Right atrium auricular region (tissue), 2 donors: ENCODE data around the gene C2orf72. TPM values are rescaled to one million over a fixed set of nuclear protein-coding genes. Genes with fewer than 3 reads are reported as not detected.

ENCODE experiments used
- DNase-seq: peaks from one replicate; pipeline ENCODE4 v3.0.0-alpha.2; 2019; ENCODE audit warnings: low spot score
- H3K27ac ChIP-seq, 2 donors: fragments of 200-600 bp; sonication (generic); 1 replicate in 1 of 2; 2 replicates in 1 of 2; pipeline ENCODE4 v1.5.1; 2016 to 2019
- H3K27me3 ChIP-seq, 2 donors: fragments of 200-600 bp; sonication (generic); one replicate each; pipeline versions ENCODE4 v1.5.1 to v1.6.0; 2017 to 2019
- H3K36me3 ChIP-seq: fragments of 200-600 bp; sonication (generic); one replicate; pipeline ENCODE4 v1.5.1; 2016
- H3K4me1 ChIP-seq, 2 donors: fragments of 200-600 bp; sonication (generic); one replicate each; pipeline versions ENCODE4 v1.5.1 to v1.6.0; 2017 to 2019
- H3K4me3 ChIP-seq, 2 donors: fragments of 200-600 bp; sonication (generic); 1 replicate in 1 of 2; 2 replicates in 1 of 2; pipeline ENCODE4 v1.5.1; 2017 to 2019; ENCODE audit warnings: mild to moderate bottlenecking in 1 of 2, moderate library complexity in 1 of 2
- H3K9me3 ChIP-seq, 2 donors: fragments of 200-600 bp; sonication (generic); one replicate each; pipeline ENCODE4 v1.5.1; 2019
- CTCF ChIP-seq, 2 donors: fragments of 200-600 bp; sonication (generic); IDR thresholded peaks; one replicate each; pipeline ENCODE4 v1.5.1; 2019; ENCODE audit warnings: antibody characterized with exemption in 2 of 2
- total RNA-seq, 2 donors: library from RNA; depleted of rRNA; stranded (reverse); fragments of >200 nt; gene quantifications; one replicate each; pipeline ENCODE4 v1.1.0, GENCODE V29; 2016

C2orf72 gene
- total RNA-seq, 2 donors from 2014 or later = 0.08 TPM; not detected in 1

- H3K27me3 ChIP-seq = no peaks in the 10 kb centered on the region
- H3K4me1 ChIP-seq = no peaks in the 10 kb centered on the region
- DNase-seq = no peak
- H3K4me3 ChIP-seq = no peak overlapping the region
- H3K27ac ChIP-seq = no peak overlapping the region
- no peaks in the 10 kb centered on the region for H3K9me3 ChIP-seq
- no peaks in the 10 kb centered on the region for H3K36me3 ChIP-seq
- TF ChIP-seq CTCF (IDR thresholded peaks at IDR 0.05) = no peak
Measured at GRCh38 chr2:231029563-231029962, 7.8 kb upstream of the C2orf72 start.

- no peak overlapping the region for H3K27ac ChIP-seq
- H3K27me3 ChIP-seq = no peaks in the 10 kb centered on the region
- no peaks in the 10 kb centered on the region for H3K36me3 ChIP-seq
- TF ChIP-seq CTCF (IDR thresholded peaks at IDR 0.05) = no peak
- H3K4me1 ChIP-seq = no peaks in the 10 kb centered on the region
- H3K9me3 ChIP-seq = no peaks in the 10 kb centered on the region
- no peak for DNase-seq
- no peak overlapping the region for H3K4me3 ChIP-seq
Measured at GRCh38 chr2:231030725-231031124, 6.6 kb upstream of the C2orf72 start.

GRCh38 chr2:231032575-231033140 lies 4.7 kb upstream of the C2orf72 start:
- Histone ChIP-seq H3K9me3 (no peaks in the 10 kb centered on the region), H3K27me3 (peaks cover 5 to 11% of the 10 kb centered on the region in 2 donors), H3K27ac (no peak overlapping the region), H3K36me3 (no peaks in the 10 kb centered on the region), H3K4me1 (no peaks in the 10 kb centered on the region), H3K4me3 (no peak overlapping the region)
- no peak for DNase-seq
- TF ChIP-seq CTCF (IDR thresholded peaks at IDR 0.05) = no peak

GRCh38 chr2:231033147-231034132 lies 3.9 kb upstream of the C2orf72 start:
- Histone ChIP-seq H3K27ac (no peak overlapping the region), H3K27me3 (peaks cover 5 to 11% of the 10 kb centered on the region in 2 donors), H3K4me3 (no peak overlapping the region), H3K4me1 (peaks cover 0 to 3% of the 10 kb centered on the region in 2 donors), H3K9me3 (no peaks in the 10 kb centered on the region), H3K36me3 (no peaks in the 10 kb centered on the region)
- no peak for TF ChIP-seq CTCF (IDR thresholded peaks at IDR 0.05)
- DNase-seq = no peak

GRCh38 chr2:231034291-231034882 lies 2.9 kb upstream of the C2orf72 start:
- DNase-seq = no peak
- no peak for TF ChIP-seq CTCF (IDR thresholded peaks at IDR 0.05)
- Histone ChIP-seq H3K27ac (no peak overlapping the region), H3K4me3 (no peak overlapping the region), H3K9me3 (no peaks in the 10 kb centered on the region), H3K36me3 (no peaks in the 10 kb centered on the region), H3K27me3 (peaks cover 5 to 11% of the 10 kb centered on the region in 2 donors), H3K4me1 (peaks cover 0 to 3% of the 10 kb centered on the region in 2 donors)
